Activated CD8-positive, alpha-beta T cell treated with anti-CD3 and anti-CD28 coated beads for 36 hours (primary cell): ENCODE data around the gene TOM1L2. TPM values are rescaled to one million over a fixed set of nuclear protein-coding genes. Genes with fewer than 3 reads are reported as not detected.
A peak's percentile ranks its signal among the peaks of the same experiment; 100 is the strongest.

Experiments
- ATAC-seq: fragments of 200-7000 bp; cut with Tn5 transposase; one replicate; pipeline ENCODE4 v1.10.0; 2021; ENCODE audit warnings: mild to moderate bottlenecking, moderate library complexity
- CTCF ChIA-PET: fragments of 350-600 bp; sonication (Branson Sonifier 250); formaldehyde crosslinking; loops from one replicate; lab custom pipeline; 2021; ENCODE audit warnings: antibody characterized with exemption; lab: Charles Lee
- POLR2A ChIA-PET: fragments of 350-600 bp; sonication (Branson Sonifier 250); formaldehyde crosslinking; loops from one replicate; lab custom pipeline; 2021; ENCODE audit warnings: antibody characterized with exemption; lab: Charles Lee
- DNase-seq: peaks from one replicate; pipeline ENCODE4 v3.0.0-alpha.2; 2020
- H3K27ac Mint-ChIP-seq: one replicate; pipeline ENCODE4 v1.8.0; 2021; ENCODE audit warnings: mild to moderate bottlenecking, mixed read lengths
- H3K27me3 Mint-ChIP-seq: one replicate; pipeline ENCODE4 v1.8.0; 2021; ENCODE audit warnings: mixed read lengths
- H3K36me3 Mint-ChIP-seq: one replicate; pipeline ENCODE4 v1.8.0; 2021; ENCODE audit warnings: low read depth, mixed read lengths
- H3K4me1 Mint-ChIP-seq: one replicate; pipeline ENCODE4 v1.8.0; 2021; ENCODE audit warnings: low read depth, mixed read lengths
- H3K4me3 Mint-ChIP-seq: one replicate; pipeline ENCODE4 v1.8.0; 2021; ENCODE audit warnings: mild to moderate bottlenecking, moderate library complexity, mixed read lengths
- H3K9me3 Mint-ChIP-seq: one replicate; pipeline ENCODE4 v1.8.0; 2021; ENCODE audit warnings: mixed read lengths
- intact Hi-C: fragments of 100-400 bp; cut with micrococcal nuclease; formaldehyde crosslinking; loops from one replicate; pipeline ENCODE4 v1.10.0; 2022
- total RNA-seq, 2 experiments: library from RNA; stranded (reverse); gene quantifications; one replicate each; pipeline ENCODE4 v1.2.3, GENCODE V29; 2021
- TF ChIP-seq, protein P1 (sequence below): fragments of 200-600 bp; IDR thresholded peaks from one replicate; pipeline ENCODE4 v1.8.0; 2022; ENCODE audit warnings: antibody characterized with exemption, mild to moderate bottlenecking

Gene TOM1L2
- total RNA-seq, 2 experiments from 2014 or later, result 10.3 to 10.8 TPM

DNA sequence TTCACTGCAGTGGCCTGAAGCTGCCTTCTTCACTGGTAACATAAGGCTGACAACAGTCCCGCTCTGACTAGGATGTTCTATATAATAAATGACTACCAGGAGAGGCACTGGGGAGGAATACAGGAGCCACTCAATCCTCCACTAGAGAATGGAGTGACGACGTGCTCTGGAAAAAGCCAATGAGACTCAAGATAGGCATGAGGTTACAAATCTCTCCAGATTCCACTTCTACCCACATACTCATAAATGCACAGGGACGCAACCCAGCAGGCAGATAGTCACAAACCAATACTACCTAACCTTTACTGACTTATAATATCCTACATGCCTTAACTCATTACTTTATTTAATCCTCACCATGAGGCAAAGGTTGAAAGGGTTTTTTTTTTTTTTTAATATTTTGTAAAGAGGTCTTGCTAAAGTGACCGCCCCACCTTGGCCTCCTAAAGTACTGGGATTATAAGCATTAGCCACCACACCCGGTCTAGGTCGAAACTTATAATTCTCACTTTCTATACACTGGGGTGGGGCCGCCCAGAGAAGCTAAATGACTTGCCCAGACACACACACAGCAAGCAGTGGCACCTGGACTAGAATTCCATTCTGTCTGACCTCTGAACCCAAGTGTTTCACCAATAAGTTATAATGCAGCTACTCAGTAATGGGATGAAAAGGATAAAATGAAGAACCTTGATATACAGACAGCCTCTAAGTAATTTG is 33.7 kb downstream of the TOM1L2 start:
- POLR2A ChIA-PET, result no interaction called here
- Mint-ChIP-seq H3K4me3 (no peak overlapping the region), H3K36me3 (no peaks in the 10 kb centered on the region), H3K27ac (no peak overlapping the region), H3K9me3 (no peaks in the 10 kb centered on the region), H3K4me1 (peaks cover 34% of the 10 kb centered on the region), H3K27me3 (no peaks in the 10 kb centered on the region)
- intact Hi-C loops, result no loop called here
- TF ChIP-seq, protein P1, sequence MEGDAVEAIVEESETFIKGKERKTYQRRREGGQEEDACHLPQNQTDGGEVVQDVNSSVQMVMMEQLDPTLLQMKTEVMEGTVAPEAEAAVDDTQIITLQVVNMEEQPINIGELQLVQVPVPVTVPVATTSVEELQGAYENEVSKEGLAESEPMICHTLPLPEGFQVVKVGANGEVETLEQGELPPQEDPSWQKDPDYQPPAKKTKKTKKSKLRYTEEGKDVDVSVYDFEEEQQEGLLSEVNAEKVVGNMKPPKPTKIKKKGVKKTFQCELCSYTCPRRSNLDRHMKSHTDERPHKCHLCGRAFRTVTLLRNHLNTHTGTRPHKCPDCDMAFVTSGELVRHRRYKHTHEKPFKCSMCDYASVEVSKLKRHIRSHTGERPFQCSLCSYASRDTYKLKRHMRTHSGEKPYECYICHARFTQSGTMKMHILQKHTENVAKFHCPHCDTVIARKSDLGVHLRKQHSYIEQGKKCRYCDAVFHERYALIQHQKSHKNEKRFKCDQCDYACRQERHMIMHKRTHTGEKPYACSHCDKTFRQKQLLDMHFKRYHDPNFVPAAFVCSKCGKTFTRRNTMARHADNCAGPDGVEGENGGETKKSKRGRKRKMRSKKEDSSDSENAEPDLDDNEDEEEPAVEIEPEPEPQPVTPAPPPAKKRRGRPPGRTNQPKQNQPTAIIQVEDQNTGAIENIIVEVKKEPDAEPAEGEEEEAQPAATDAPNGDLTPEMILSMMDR, result no peak
- CTCF ChIA-PET, result interaction anchor here (1.2 kb wide), 1 partner anchor 20 kb away, joined by 3 read pairs; no protein-coding TSS in a partner anchor
- DNase-seq, result no peak
- no peak for ATAC-seq

DNA sequence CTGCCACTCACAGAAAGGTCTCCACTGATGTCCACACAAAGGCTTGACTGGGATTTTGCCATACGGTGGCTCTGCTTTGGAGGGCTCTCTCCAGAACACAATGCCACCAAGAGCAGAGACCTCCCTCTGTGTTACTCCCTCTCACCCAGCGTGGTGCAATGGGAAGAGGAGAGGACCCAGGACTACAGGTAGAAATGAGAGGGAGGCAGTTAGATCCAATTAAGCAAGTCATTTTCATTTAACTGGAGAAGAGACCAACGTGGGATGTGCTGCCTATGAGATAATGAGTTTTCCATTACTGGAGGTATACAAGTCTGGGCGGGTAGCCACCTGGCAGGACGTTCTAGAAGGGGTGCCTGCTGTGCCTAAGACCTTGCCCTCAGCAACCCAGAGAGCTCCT is 34.2 kb downstream of the TOM1L2 start:
- Mint-ChIP-seq H3K4me3 (no peak overlapping the region), H3K27ac (no peak overlapping the region), H3K9me3 (no peaks in the 10 kb centered on the region), H3K4me1 (peaks cover 30% of the 10 kb centered on the region), H3K36me3 (no peaks in the 10 kb centered on the region), H3K27me3 (no peaks in the 10 kb centered on the region)
- ATAC-seq, result no peak
- TF ChIP-seq, protein P1, result no peak
- CTCF ChIA-PET, result interaction anchor here (0.9 kb wide), 1 partner anchor 13 kb away, joined by 3 read pairs; no protein-coding TSS in a partner anchor
- intact Hi-C loops, result no loop called here
- DNase-seq, result no peak
- POLR2A ChIA-PET, result interaction anchor here (0.6 kb wide), 1 partner anchor 20 kb away, joined by 3 read pairs; no protein-coding TSS in a partner anchor

DNA sequence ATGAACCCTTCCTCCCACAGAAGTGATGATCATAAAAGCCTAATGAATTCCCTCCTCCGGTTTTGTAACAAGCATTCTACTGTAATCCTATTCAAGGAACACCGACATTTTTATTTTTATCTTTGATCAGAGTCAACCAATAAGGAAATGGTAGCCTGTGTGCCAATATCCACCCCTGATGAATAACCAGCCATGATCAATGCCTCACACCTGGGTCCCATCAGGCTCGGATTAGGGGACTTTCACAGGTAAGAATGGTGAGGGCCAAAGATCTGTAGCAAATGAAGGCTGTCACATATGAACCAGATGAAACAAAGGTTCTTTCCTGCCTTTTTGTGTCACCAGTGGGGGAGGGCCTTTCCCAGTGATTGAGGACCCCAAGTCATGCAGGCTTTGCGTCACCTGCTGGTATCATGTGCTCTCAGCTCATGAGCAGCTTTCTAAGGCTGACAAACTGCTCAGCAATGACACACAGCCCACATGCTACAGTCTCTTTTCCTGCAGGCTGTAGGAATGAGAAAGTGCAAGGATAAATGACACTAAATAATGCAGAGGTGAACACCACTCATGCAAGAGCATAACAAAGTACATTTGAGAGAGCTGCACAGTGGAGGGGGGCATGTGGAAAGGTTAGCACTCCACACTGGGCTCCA is 34.9 kb downstream of the TOM1L2 start:
- H3K9me3 Mint-ChIP-seq, result no peaks in the 10 kb centered on the region
- H3K27ac Mint-ChIP-seq, result no peak overlapping the region
- intact Hi-C loops, result no loop called here
- no peaks in the 10 kb centered on the region for H3K36me3 Mint-ChIP-seq
- peaks cover 30% of the 10 kb centered on the region for H3K4me1 Mint-ChIP-seq
- ChIA-PET POLR2A (interaction anchor here (0.6 kb wide), 1 partner anchor 21 kb away, joined by 3 read pairs; no protein-coding TSS in a partner anchor), CTCF (interaction anchor here (0.9 kb wide), 2 partner anchors 12 to 18 kb away, joined by 3 read pairs; no protein-coding TSS in a partner anchor)
- TF ChIP-seq, protein P1, result no peak
- H3K4me3 Mint-ChIP-seq, result no peak overlapping the region
- no peak for ATAC-seq
- H3K27me3 Mint-ChIP-seq, result no peaks in the 10 kb centered on the region
- no peak for DNase-seq

DNA sequence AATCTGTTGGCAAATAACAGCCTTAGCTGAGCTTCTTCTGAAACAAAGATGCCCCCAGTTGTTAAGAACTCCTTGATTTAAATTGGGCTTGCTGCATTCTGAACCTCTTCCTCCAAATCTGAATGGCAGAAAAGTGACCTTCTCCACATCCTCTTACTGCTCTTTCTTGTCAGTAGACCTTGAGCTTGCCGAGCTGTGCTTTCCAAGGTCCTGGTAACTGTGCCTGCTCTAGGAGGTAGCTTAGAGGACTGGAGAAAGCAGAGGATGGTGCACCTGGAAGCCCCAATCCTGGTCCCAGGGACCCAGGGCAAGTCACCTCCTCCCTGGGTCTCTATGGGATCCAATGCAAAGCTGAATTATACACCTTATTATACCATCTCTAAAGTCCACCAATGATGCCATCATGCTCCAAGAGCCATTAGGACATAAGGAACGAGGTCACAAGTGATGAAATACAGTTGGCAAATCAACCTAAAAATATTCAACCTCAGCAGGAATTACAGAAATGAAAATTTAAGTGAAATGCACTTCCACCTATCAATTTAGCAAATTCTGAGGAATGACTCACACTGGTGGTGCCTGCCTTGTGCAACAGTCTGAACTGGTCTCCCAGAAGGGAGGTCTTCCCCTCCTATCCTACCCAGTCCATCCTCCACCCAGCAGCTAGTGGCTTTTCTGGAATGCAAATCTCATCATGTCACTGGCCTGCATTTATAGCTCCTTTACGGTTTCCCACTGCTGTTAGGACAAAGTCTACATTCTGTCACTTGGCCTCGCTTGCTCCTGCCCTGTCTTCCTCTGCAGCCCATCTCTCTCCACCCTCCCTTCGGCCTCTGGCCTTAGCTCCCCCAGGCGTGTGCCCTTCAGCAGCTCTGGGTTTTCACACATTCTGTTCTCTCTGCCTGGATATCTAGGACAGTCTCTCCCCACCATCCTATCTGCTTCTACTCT is 36.6 kb downstream of the TOM1L2 start:
- peak; percentile 39 for ATAC-seq
- TF ChIP-seq, protein P1, result no peak
- intact Hi-C loops, result no loop called here
- H3K27me3 Mint-ChIP-seq, result no peaks in the 10 kb centered on the region
- no peak overlapping the region for H3K27ac Mint-ChIP-seq
- H3K4me3 Mint-ChIP-seq, result no peak overlapping the region
- no peaks in the 10 kb centered on the region for H3K36me3 Mint-ChIP-seq
- CTCF ChIA-PET, result interaction anchor here (0.8 to 1.8 kb wide), 6 partner anchors 9 to 94 kb away, joined by 3 to 8 read pairs (median 3); no protein-coding TSS in a partner anchor
- H3K4me1 Mint-ChIP-seq, result peaks cover 30% of the 10 kb centered on the region
- H3K9me3 Mint-ChIP-seq, result no peaks in the 10 kb centered on the region
- no peak for DNase-seq
- POLR2A ChIA-PET, result no interaction called here
